GM19351 (cell line): ENCODE data around the gene PALD1.

Source experiments
- ATAC-seq: cut with Tn5 transposase; IDR thresholded peaks from one replicate; pipeline ENCODE4 v1.9.1; 2021; ENCODE audit warnings: mild to moderate bottlenecking, moderate library complexity; ENCODE audit not compliant: unreplicated experiment

The PALD1 gene

GRCh38 chr10:70587045-70587658 is 108.6 kb downstream of the PALD1 start:
- peak; percentile 82 for ATAC-seq

GRCh38 chr10:70588255-70588654 is 109.7 kb downstream of the PALD1 start:
- ATAC-seq: no peak

GRCh38 chr10:70588859-70589570 is 110.4 kb downstream of the PALD1 start:
- no peak for ATAC-seq

GRCh38 chr10:70589762-70590654 is 111.4 kb downstream of the PALD1 start:
- no peak for ATAC-seq

GRCh38 chr10:70590655-70591416 is 112.3 kb downstream of the PALD1 start:
- ATAC-seq: no peak

- ATAC-seq: no peak
Measured at GRCh38 chr10:70592186-70592735, 113.7 kb downstream of the PALD1 start.

- no peak for ATAC-seq
Measured at GRCh38 chr10:70592746-70593512, 114.4 kb downstream of the PALD1 start.

- no peak for ATAC-seq
Measured at GRCh38 chr10:70593513-70593890, 114.9 kb downstream of the PALD1 start.

- ATAC-seq: no peak
Measured at GRCh38 chr10:70594161-70594560, 115.6 kb downstream of the PALD1 start.

GRCh38 chr10:70595566-70596016 is 117.0 kb downstream of the PALD1 start:
- ATAC-seq: no peak

- ATAC-seq: no peak
Measured at GRCh38 chr10:70596110-70596798, 117.7 kb downstream of the PALD1 start.

- no peak for ATAC-seq
Measured at GRCh38 chr10:70596860-70597809, 118.6 kb downstream of the PALD1 start.

GRCh38 chr10:70597856-70598815 is 119.6 kb downstream of the PALD1 start:
- no peak for ATAC-seq

GRCh38 chr10:70598857-70599295 is 120.3 kb downstream of the PALD1 start:
- ATAC-seq: no peak

GRCh38 chr10:70599319-70599718 is 120.8 kb downstream of the PALD1 start:
- no peak for ATAC-seq

- no peak for ATAC-seq
Measured at GRCh38 chr10:70599791-70600190, 121.2 kb downstream of the PALD1 start.
